Brain microvascular endothelial cell (primary cell): ENCODE results near the gene ITPKC.

Experiments used
- DNase-seq: peaks from one replicate; pipeline ENCODE4 v3.0.0-alpha.2; 2020
- H3K27ac ChIP-seq: fragments of 250-450 bp; sonication (Bioruptor Pico); 2 replicates; pipeline ENCODE4 v1.5.1; 2020; ENCODE audit warnings: mild to moderate bottlenecking, moderate library complexity
- H3K27me3 ChIP-seq: fragments of 250-450 bp; sonication (Bioruptor Pico); replicated peaks from 2 replicates; pipeline ENCODE4 v1.5.1; 2020; ENCODE audit warnings: mild to moderate bottlenecking
- H3K36me3 ChIP-seq: fragments of 250-450 bp; sonication (Bioruptor Pico); replicated peaks from 2 replicates; pipeline ENCODE4 v1.5.1; 2020; ENCODE audit warnings: mild to moderate bottlenecking
- H3K4me3 ChIP-seq: 2 replicates; pipeline ENCODE4 v1.5.1; 2011; ENCODE audit warnings: low read depth, mild to moderate bottlenecking, control low read depth, low read length, moderate library complexity
- CTCF ChIP-seq: IDR thresholded peaks from 2 replicates; pipeline ENCODE4 v1.5.1; 2011; ENCODE audit warnings: low read depth, mild to moderate bottlenecking, moderate library complexity, low read length, control low read depth, inconsistent platforms; ENCODE audit errors: missing control alignments
- in situ Hi-C: cut with HindIII; loops from 2 replicates; pipeline ENCODE4 v1.10.0; 2017; ENCODE audit warnings: low sequenced_read_pairs, low pct_ligation_motif_present

ITPKC gene

GRCh38 chr19:40750058-40750873, 33.4 kb downstream of the ITPKC start, which contains the start of gene ACTMAP:
Gene ACTMAP (minus strand): TSS chr19:40750477. CDS start chr19:40749803, 674 bp downstream.
- H3K27ac ChIP-seq, result peak within 1 kb of the TSS; percentile 97
- no peaks in the 10 kb centered on the region for H3K27me3 ChIP-seq
- no peak for TF ChIP-seq CTCF
- DNase-seq, result peak; percentile 100
- H3K4me3 ChIP-seq, result peak within 1 kb of the TSS; percentile 69
- peaks cover under 1% of the 10 kb centered on the region for H3K36me3 ChIP-seq
- in situ Hi-C loops, result no loop called here

- DNase-seq, result peak; percentile 98
- in situ Hi-C loops, result no loop called here
- H3K27ac ChIP-seq, result peak within 1 kb of the TSS; percentile 97
- peaks cover 7% of the 10 kb centered on the region for H3K36me3 ChIP-seq
- H3K27me3 ChIP-seq, result no peaks in the 10 kb centered on the region
- TF ChIP-seq CTCF, result no peak
- peak within 1 kb of the TSS; percentile 69 for H3K4me3 ChIP-seq
Observed at GRCh38 chr19:40750874-40751537, 34.1 kb downstream of the ITPKC start, which contains the start of gene SNRPA. Gene SNRPA (plus strand): TSS chr19:40751203. CDS start chr19:40751409, 206 bp downstream.

GRCh38 chr19:40752257-40752781, 35.4 kb downstream of the ITPKC start:
- H3K27me3 ChIP-seq, result no peaks in the 10 kb centered on the region
- no peak for DNase-seq
- TF ChIP-seq CTCF, result no peak
- H3K36me3 ChIP-seq, result peaks cover 17% of the 10 kb centered on the region
- peak overlapping the region; percentile 69 for H3K4me3 ChIP-seq
- in situ Hi-C loops, result no loop called here
- peak overlapping the region; percentile 97 for H3K27ac ChIP-seq

GRCh38 chr19:40754611-40755247, 37.8 kb downstream of the ITPKC start:
- H3K27ac ChIP-seq, result no peak overlapping the region
- TF ChIP-seq CTCF, result no peak
- no peak overlapping the region for H3K4me3 ChIP-seq
- in situ Hi-C loops, result no loop called here
- H3K36me3 ChIP-seq, result peaks cover 37% of the 10 kb centered on the region
- DNase-seq, result no peak
- H3K27me3 ChIP-seq, result no peaks in the 10 kb centered on the region

GRCh38 chr19:40755248-40755624, 38.3 kb downstream of the ITPKC start:
- no peaks in the 10 kb centered on the region for H3K27me3 ChIP-seq
- peaks cover 42% of the 10 kb centered on the region for H3K36me3 ChIP-seq
- H3K4me3 ChIP-seq, result no peak overlapping the region
- TF ChIP-seq CTCF, result no peak
- in situ Hi-C loops, result no loop called here
- H3K27ac ChIP-seq, result no peak overlapping the region
- DNase-seq, result no peak
